NT2/D1 (cell line): ENCODE results near the gene MIPEP.

Experiments
- DNase-seq: peaks from one replicate; pipeline ENCODE4 v3.0.0-alpha.2; 2011; ENCODE audit warnings: low read depth, low spot score
- H3K27me3 ChIP-seq: 2 replicates; pipeline ENCODE4 v1.6.0; 2011; ENCODE audit warnings: mild to moderate bottlenecking; ENCODE audit not compliant: insufficient read length, insufficient read depth
- H3K36me3 ChIP-seq: 2 replicates; pipeline ENCODE4 v1.6.1; 2011; ENCODE audit warnings: mild to moderate bottlenecking, low read length, mixed read lengths; ENCODE audit not compliant: insufficient read depth, insufficient read length
- H3K4me1 ChIP-seq: 2 replicates; pipeline ENCODE4 v1.5.1; 2011; ENCODE audit not compliant: insufficient read depth, insufficient read length
- H3K4me3 ChIP-seq: 2 replicates; pipeline ENCODE4 v1.5.1; 2011; ENCODE audit warnings: low read depth; ENCODE audit not compliant: insufficient read length
- H3K9ac ChIP-seq: 2 replicates; pipeline ENCODE4 v1.6.0; 2011; ENCODE audit warnings: low read depth; ENCODE audit not compliant: insufficient read length
- H3K9me3 ChIP-seq: 2 replicates; pipeline ENCODE4 v1.5.1; 2011; ENCODE audit warnings: mild to moderate bottlenecking, low read length; ENCODE audit not compliant: insufficient read depth
- SUZ12 ChIP-seq: IDR thresholded peaks from 2 replicates; pipeline ENCODE4 v1.6.1; 2011; ENCODE audit not compliant: insufficient read length, insufficient read depth; ENCODE audit errors: extremely low read depth
- YY1 ChIP-seq: IDR thresholded peaks from 2 replicates; pipeline ENCODE4 v1.6.1; 2011; ENCODE audit not compliant: insufficient read length, insufficient read depth
- ZNF274 ChIP-seq: IDR thresholded peaks from 2 replicates; pipeline ENCODE4 v1.6.1; 2011; ENCODE audit warnings: mild to moderate bottlenecking, low read depth, low read length

The MIPEP gene

DNA sequence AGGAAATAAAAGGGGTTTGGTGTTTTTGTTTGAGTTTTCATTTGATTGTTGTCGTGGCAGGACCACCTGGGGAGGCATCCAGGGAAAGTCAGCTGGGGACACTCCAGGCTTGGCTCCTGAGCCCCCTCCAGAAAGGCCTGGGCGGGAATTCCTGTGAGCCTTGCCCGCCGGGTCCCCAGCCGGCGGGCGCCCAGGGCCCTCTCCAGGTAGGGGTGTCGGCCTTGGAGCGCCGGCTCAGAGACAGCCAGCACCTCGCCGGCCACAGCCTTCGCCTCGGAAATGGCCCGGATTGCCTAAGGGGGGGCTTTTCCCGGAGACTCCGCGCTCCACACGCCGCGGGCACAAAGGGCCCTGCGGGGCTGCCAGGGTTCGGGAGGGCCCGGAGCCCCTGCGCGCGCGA, 194.0 kb downstream of the MIPEP start:
- DNase-seq = no peak
- TF ChIP-seq YY1 (no peak), ZNF274 (no peak), SUZ12 (no peak)
- Histone ChIP-seq H3K4me3 (no peak overlapping the region), H3K9ac (no peak overlapping the region), H3K36me3 (no peaks in the 10 kb centered on the region), H3K27me3 (no peaks in the 10 kb centered on the region), H3K4me1 (peaks cover 2% of the 10 kb centered on the region), H3K9me3 (no peaks in the 10 kb centered on the region)

DNA sequence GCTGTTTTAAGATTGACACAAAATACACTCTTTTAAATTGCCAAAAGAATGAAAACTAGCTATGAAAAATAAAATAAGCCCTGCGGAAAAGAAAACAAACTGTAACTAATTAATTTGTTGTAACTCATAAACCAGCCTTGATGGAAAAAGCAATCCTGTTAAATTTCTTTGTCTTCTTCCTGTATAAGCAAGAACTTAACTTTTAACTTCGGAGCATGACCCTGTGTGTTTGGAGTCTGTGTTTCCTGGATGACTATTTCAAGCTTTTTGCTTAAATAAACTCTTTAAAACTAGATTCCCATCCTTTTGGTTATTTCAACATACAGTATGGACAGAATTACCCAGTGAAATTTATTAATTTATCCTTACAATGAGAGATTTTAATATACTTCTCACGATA, 196.4 kb downstream of the MIPEP start:
- DNase-seq = no peak
- H3K4me3 ChIP-seq = no peak overlapping the region
- H3K27me3 ChIP-seq = no peaks in the 10 kb centered on the region
- H3K9me3 ChIP-seq = no peaks in the 10 kb centered on the region
- H3K9ac ChIP-seq = no peak overlapping the region
- no peaks in the 10 kb centered on the region for H3K36me3 ChIP-seq
- no peak for TF ChIP-seq ZNF274
- H3K4me1 ChIP-seq = peaks cover 2% of the 10 kb centered on the region

DNA sequence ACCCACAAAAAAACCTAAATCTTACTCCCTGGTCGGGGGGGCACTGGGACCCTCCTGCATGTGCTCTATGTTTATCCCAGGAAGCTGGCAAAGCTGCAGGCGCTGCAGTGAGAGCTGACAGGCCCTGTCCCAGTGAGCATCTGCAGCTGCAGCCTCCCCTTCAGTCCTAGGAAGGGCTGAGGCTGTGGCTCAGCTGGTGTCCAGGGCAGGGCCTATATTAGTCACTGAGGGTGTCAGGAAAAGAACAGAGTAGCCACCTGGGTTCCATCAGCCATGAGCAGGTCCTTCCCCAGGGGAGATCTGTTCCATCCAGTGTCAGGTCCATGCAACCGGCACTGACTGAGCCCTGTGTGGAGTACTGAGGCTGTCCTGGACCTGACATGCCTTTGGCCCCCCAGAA, 198.5 kb downstream of the MIPEP start:
- H3K27me3 ChIP-seq = no peaks in the 10 kb centered on the region
- H3K9me3 ChIP-seq = no peaks in the 10 kb centered on the region
- no peak for DNase-seq
- no peak for TF ChIP-seq SUZ12
- TF ChIP-seq YY1 = no peak
- TF ChIP-seq ZNF274 = no peak
- no peak overlapping the region for H3K9ac ChIP-seq
- H3K4me1 ChIP-seq = no peaks in the 10 kb centered on the region
- H3K36me3 ChIP-seq = no peaks in the 10 kb centered on the region
- no peak overlapping the region for H3K4me3 ChIP-seq

DNA sequence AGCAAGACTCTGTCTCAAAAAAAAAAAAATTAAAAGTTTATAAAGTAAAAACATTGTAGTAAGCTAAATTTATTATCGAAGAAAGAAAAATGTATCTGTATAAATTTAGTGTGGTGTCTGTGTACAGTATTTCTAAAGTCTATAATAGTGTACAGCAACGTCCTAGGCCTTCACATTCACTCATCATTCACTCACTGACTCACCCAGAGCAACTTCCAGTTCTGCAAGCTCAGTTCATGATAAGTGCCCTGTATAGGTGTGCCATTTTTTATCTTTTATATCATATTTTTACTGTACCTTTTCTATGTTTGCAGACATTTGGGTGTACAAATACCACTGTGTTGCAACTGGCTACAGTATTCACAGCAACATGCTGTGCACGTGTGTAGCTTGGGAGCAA, 200.9 kb downstream of the MIPEP start:
- no peak overlapping the region for H3K9ac ChIP-seq
- no peaks in the 10 kb centered on the region for H3K27me3 ChIP-seq
- peaks cover 17% of the 10 kb centered on the region for H3K9me3 ChIP-seq
- TF ChIP-seq YY1 (no peak), ZNF274 (no peak), SUZ12 (no peak)
- no peak overlapping the region for H3K4me3 ChIP-seq
- no peaks in the 10 kb centered on the region for H3K4me1 ChIP-seq
- no peaks in the 10 kb centered on the region for H3K36me3 ChIP-seq
- DNase-seq = no peak

DNA sequence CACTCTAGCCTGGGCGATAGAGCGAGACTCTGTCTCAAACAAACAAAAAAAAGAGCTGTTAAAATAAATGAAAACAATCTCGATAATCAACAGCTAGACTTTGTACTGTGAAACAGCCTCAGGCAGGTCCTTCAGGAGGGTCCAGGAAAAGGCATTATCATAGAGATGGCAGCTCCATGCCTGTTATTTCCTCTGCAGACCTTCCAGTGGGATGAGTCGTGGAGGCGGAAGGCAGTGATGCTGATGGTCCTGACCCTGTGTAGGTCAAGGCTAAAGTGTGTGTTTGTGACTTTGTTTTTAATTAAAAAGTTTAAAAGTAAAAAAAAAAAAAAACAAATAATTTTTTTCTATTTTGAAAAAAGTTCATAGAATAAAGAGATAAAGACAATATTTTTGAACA, 201.6 kb downstream of the MIPEP start:
- Histone ChIP-seq H3K36me3 (no peaks in the 10 kb centered on the region), H3K27me3 (no peaks in the 10 kb centered on the region), H3K9ac (no peak overlapping the region), H3K9me3 (peaks cover 21% of the 10 kb centered on the region), H3K4me1 (no peaks in the 10 kb centered on the region), H3K4me3 (no peak overlapping the region)
- DNase-seq = no peak
- TF ChIP-seq YY1 (no peak), SUZ12 (no peak), ZNF274 (no peak)

DNA sequence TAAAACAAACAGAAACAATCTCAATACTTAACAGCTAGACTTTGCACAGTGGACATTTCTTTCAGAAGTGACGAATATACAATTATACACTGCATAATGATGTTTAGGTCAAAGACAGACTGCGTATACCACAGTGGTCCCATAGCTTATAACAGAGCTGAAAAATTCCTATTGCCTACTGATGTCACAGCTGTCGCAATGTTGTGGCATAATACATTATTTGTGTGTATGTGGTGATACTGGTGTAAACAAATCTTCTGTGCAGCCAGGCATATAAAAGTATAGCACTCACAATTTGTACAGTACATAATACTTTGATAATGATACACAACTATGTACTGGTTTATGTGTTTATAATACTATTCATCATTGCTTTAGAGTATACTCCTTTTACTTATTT, 202.3 kb downstream of the MIPEP start:
- Histone ChIP-seq H3K4me3 (no peak overlapping the region), H3K9ac (no peak overlapping the region), H3K36me3 (no peaks in the 10 kb centered on the region), H3K9me3 (peaks cover 21% of the 10 kb centered on the region), H3K27me3 (no peaks in the 10 kb centered on the region), H3K4me1 (no peaks in the 10 kb centered on the region)
- DNase-seq = no peak
- no peak for TF ChIP-seq YY1
- no peak for TF ChIP-seq ZNF274
- TF ChIP-seq SUZ12 = no peak

DNA sequence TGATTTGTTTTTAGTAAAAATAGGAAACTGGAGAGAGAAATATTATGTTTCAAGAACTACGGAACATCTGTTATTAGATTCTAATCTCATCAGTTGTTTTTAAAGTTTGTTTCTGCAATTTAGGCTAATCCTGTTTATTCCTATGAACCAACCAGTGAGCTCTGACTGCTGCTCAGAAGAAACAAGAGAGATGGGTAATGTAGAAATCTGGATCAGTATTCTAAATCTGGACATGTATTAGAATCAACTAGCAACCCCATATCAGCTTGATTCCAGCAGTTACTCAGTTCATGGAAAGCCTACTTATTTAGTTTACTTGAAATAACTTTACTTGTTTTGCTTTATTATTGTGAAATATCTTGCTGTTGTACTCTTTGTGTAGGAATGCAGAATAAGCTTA, 203.8 kb downstream of the MIPEP start:
- Histone ChIP-seq H3K4me1 (peaks cover 4% of the 10 kb centered on the region), H3K27me3 (no peaks in the 10 kb centered on the region), H3K4me3 (no peak overlapping the region), H3K9me3 (peaks cover 21% of the 10 kb centered on the region), H3K36me3 (no peaks in the 10 kb centered on the region), H3K9ac (no peak overlapping the region)
- TF ChIP-seq ZNF274 (no peak), YY1 (no peak), SUZ12 (no peak)
- no peak for DNase-seq

DNA sequence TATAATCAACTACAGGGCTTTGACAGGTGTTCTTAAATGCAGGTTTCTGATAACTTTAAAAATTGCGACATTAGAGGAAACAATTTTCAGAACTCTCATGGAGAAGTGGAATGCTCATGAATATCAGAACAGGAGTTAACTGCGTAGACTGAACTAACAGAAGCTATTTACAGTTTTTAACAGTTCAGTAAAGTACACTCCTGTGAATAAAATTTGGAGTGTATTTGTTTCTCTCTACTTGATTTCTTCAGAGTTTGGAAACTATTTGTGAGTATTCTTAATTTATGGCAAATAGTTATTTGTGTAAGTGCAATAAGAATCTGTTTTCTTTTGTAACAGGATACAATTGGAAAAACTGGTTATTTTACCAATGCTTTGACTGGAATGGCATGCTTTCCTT, 204.6 kb downstream of the MIPEP start:
- H3K4me1 ChIP-seq = peaks cover 4% of the 10 kb centered on the region
- H3K36me3 ChIP-seq = no peaks in the 10 kb centered on the region
- H3K27me3 ChIP-seq = no peaks in the 10 kb centered on the region
- TF ChIP-seq YY1 = no peak
- TF ChIP-seq ZNF274 = no peak
- TF ChIP-seq SUZ12 = no peak
- H3K9ac ChIP-seq = no peak overlapping the region
- DNase-seq = no peak
- no peak overlapping the region for H3K4me3 ChIP-seq
- H3K9me3 ChIP-seq = peaks cover 21% of the 10 kb centered on the region
